Panc1 (cell line): ENCODE measurements around the gene ART1. TPM values are rescaled to one million over a fixed set of nuclear protein-coding genes. Genes with fewer than 3 reads are reported as not detected.
A peak's percentile ranks its signal among the peaks of the same experiment; 100 is the strongest.
"Not testable (repeated sequence)": the region's sequence is repeated elsewhere in the genome, so short reads cannot be mapped to it uniquely, and the experiment has no call there.

ENCODE experiments used
- ATAC-seq: fragments of 200-7000 bp; cut with Tn5 transposase; 2 replicates; pipeline ENCODE4 v1.9.1; 2020; ENCODE audit warnings: mild to moderate bottlenecking, moderate library complexity
- Bru-seq: library from RNA; stranded (reverse); fragments of 400-500 nt; gene quantifications from one replicate; lab custom pipeline; 2021; lab: Mats Ljungman, UMichigan
- BruChase-seq, 2 experiments: library from RNA; stranded (reverse); fragments of 400-500 nt; gene quantifications; one replicate each; lab custom pipeline; 2021; lab: Mats Ljungman, UMichigan
- BruUV-seq: library from RNA; stranded (reverse); fragments of 400-500 nt; replicated peaks from 2 replicates; lab custom pipeline; 2021; lab: Mats Ljungman, UMichigan
- CTCF ChIA-PET: fragments of 300-600 bp; sonication (Branson Sonifier 250); formaldehyde crosslinking; loops from one replicate; lab custom pipeline; 2022; ENCODE audit warnings: antibody characterized with exemption; lab: Charles Lee
- POLR2A ChIA-PET: fragments of 300-600 bp; sonication (Branson Sonifier 250); formaldehyde crosslinking; loops from one replicate; lab custom pipeline; 2022; ENCODE audit warnings: antibody characterized with exemption; lab: Charles Lee
- DNase-seq: peaks from one replicate; pipeline ENCODE4 v3.0.0-alpha.2; 2010; ENCODE audit warnings: low read depth, low spot score
- H3K27ac ChIP-seq: 2 replicates; pipeline ENCODE4 v1.5.1; 2011; ENCODE audit warnings: mild to moderate bottlenecking, low read length, inconsistent platforms
- H3K27me3 ChIP-seq: fragments of 200-500 bp; sonication (Bioruptor generic); 2 replicates; pipeline ENCODE4 v1.6.0; 2014; ENCODE audit warnings: low read length, inconsistent platforms; ENCODE audit not compliant: control insufficient read depth, insufficient read depth
- H3K36me3 ChIP-seq: fragments of 200-500 bp; sonication (Bioruptor generic); 2 replicates; pipeline ENCODE4 v1.5.1; 2014; ENCODE audit warnings: inconsistent platforms, mild to moderate bottlenecking, low read length, moderate library complexity; ENCODE audit not compliant: control insufficient read depth, insufficient read depth
- H3K4me1 ChIP-seq: 2 replicates; pipeline ENCODE4 v1.5.1; 2011; ENCODE audit warnings: inconsistent platforms, mild to moderate bottlenecking, low read length, moderate library complexity; ENCODE audit not compliant: control insufficient read depth, insufficient read depth
- H3K4me3 ChIP-seq, 2 experiments: 2 replicates each; pipeline ENCODE4 v1.5.1; 2011 to 2012; ENCODE audit warnings: low read depth in 2 of 2, low read length in 2 of 2, mild to moderate bottlenecking in 2 of 2, inconsistent platforms in 1 of 2, moderate library complexity in 1 of 2
- H3K9me3 ChIP-seq: fragments of 200-500 bp; sonication (Bioruptor generic); 2 replicates; pipeline ENCODE4 v1.5.1; 2014; ENCODE audit warnings: low read depth, mild to moderate bottlenecking, inconsistent platforms, low read length, moderate library complexity; ENCODE audit not compliant: control insufficient read depth, insufficient read depth
- POLR2AphosphoS5 ChIP-seq: IDR thresholded peaks from 2 replicates; pipeline ENCODE4 v1.6.1; 2012; ENCODE audit warnings: mild to moderate bottlenecking, low read depth, low read length, moderate library complexity
- SIN3A ChIP-seq: IDR thresholded peaks from 2 replicates; pipeline ENCODE4 v1.6.1; 2012; ENCODE audit warnings: low read depth, mild to moderate bottlenecking, low read length, moderate library complexity, borderline replicate concordance; ENCODE audit not compliant: insufficient read depth
- TCF7L2 ChIP-seq: IDR thresholded peaks from 2 replicates; pipeline ENCODE4 v1.6.1; 2011; ENCODE audit warnings: mild to moderate bottlenecking, low read depth, low read length, inconsistent platforms
- in situ Hi-C: cut with HindIII; loops from 2 replicates; pipeline ENCODE4 v1.10.0; 2016; ENCODE audit warnings: low sequenced_read_pairs, low pct_unique_long_range_greater_than_20kb
- intact Hi-C: fragments of 100-400 bp; cut with micrococcal nuclease; formaldehyde crosslinking; loops from one replicate; pipeline ENCODE4 v1.10.0; 2022; ENCODE audit not compliant: unreplicated experiment
- long read RNA-seq: library from polyadenylated mRNA; unstranded; transcript quantifications from one replicate; pipeline ENCODE4 v2.0.0, GENCODE V29; 2021; ENCODE audit not compliant: unreplicated experiment
- polyA plus RNA-seq: library from polyadenylated mRNA; unstranded; fragments of >200 nt; gene quantifications from one replicate; pipeline ENCODE4 v1.2.1, GENCODE V29; 2012; ENCODE audit warnings: missing spikeins; ENCODE audit not compliant: insufficient read length
- total RNA-seq: library from RNA; stranded (reverse); gene quantifications from one replicate; pipeline ENCODE4 v1.2.1, GENCODE V29; 2021; ENCODE audit not compliant: unreplicated experiment
- TF ChIP-seq, protein P1 (sequence below), 2 experiments: IDR thresholded peaks; 2 replicates each; pipeline ENCODE4 v1.6.1; 2011 to 2012; ENCODE audit warnings: low read depth in 2 of 2, control low read depth in 1 of 2, low read length in 1 of 2, mild to moderate bottlenecking in 1 of 2, moderate library complexity in 1 of 2; ENCODE audit not compliant: insufficient read depth in 1 of 2
- TF ChIP-seq, protein P2 (sequence below): fragments of 450-650 bp; IDR thresholded peaks from 2 replicates; pipeline ENCODE4 v1.5.1; 2017; ENCODE audit warnings: mild to moderate bottlenecking

ART1 gene, protein sequence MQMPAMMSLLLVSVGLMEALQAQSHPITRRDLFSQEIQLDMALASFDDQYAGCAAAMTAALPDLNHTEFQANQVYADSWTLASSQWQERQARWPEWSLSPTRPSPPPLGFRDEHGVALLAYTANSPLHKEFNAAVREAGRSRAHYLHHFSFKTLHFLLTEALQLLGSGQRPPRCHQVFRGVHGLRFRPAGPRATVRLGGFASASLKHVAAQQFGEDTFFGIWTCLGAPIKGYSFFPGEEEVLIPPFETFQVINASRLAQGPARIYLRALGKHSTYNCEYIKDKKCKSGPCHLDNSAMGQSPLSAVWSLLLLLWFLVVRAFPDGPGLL
- total RNA-seq = not detected
- 0.17 TPM for polyA plus RNA-seq
- Bru-seq, nascent RNA = percentile 24 among the genes with signal in this experiment
- BruChase-seq, experiment 1, labeled RNA remaining after a 2-hour chase = not detected
- percentile 14 among the genes with signal in this experiment for BruChase-seq, experiment 2, labeled RNA remaining after a 6-hour chase
- long read RNA-seq, partial matches to known transcripts = 1 of 1 reads
- long read RNA-seq, other reads (novel, unspliced or antisense) = 0 of 1 reads

DNA sequence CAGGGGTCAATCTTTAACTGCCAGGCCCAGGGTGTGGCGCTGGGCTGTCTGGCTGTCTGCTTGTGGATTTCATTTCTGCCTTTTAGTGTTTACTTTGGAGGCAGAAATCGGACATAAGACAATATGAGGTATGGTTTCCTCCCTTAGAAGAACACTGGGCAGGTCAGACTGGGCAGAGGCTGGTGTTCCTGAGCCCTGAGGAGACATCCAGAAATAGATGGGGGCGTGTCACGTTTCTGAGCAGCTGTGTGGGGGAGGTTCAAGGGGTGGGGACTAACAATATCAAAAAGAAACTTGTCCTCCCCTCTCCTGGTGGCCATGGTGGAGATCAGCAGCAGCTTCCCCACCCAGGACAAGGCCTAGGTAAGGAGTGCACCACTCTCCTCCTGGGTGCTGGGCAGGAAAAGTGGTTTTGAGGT, at the start of gene ART1:
TSS of gene ART1 (plus strand) at position 312 of the 419 bp plus-strand sequence. CDS start 14,086 bp downstream, outside the sequence.
- no peaks in the 10 kb centered on the region for H3K36me3 ChIP-seq
- POLR2A ChIA-PET = no interaction called here
- CTCF ChIA-PET = no interaction called here
- DNase-seq (no peak), ATAC-seq (no peak)
- TF ChIP-seq SIN3A (no peak), POLR2AphosphoS5 (no peak), TCF7L2 (no peak)
- TF ChIP-seq, protein P1, sequence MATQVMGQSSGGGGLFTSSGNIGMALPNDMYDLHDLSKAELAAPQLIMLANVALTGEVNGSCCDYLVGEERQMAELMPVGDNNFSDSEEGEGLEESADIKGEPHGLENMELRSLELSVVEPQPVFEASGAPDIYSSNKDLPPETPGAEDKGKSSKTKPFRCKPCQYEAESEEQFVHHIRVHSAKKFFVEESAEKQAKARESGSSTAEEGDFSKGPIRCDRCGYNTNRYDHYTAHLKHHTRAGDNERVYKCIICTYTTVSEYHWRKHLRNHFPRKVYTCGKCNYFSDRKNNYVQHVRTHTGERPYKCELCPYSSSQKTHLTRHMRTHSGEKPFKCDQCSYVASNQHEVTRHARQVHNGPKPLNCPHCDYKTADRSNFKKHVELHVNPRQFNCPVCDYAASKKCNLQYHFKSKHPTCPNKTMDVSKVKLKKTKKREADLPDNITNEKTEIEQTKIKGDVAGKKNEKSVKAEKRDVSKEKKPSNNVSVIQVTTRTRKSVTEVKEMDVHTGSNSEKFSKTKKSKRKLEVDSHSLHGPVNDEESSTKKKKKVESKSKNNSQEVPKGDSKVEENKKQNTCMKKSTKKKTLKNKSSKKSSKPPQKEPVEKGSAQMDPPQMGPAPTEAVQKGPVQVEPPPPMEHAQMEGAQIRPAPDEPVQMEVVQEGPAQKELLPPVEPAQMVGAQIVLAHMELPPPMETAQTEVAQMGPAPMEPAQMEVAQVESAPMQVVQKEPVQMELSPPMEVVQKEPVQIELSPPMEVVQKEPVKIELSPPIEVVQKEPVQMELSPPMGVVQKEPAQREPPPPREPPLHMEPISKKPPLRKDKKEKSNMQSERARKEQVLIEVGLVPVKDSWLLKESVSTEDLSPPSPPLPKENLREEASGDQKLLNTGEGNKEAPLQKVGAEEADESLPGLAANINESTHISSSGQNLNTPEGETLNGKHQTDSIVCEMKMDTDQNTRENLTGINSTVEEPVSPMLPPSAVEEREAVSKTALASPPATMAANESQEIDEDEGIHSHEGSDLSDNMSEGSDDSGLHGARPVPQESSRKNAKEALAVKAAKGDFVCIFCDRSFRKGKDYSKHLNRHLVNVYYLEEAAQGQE (IDR thresholded peaks at IDR 0.05; ENCODE audit: insufficient read depth in 1 of 2, low read depth in 2 of 2, low read length in 1 of 2) = no peak
- TF ChIP-seq, protein P2, sequence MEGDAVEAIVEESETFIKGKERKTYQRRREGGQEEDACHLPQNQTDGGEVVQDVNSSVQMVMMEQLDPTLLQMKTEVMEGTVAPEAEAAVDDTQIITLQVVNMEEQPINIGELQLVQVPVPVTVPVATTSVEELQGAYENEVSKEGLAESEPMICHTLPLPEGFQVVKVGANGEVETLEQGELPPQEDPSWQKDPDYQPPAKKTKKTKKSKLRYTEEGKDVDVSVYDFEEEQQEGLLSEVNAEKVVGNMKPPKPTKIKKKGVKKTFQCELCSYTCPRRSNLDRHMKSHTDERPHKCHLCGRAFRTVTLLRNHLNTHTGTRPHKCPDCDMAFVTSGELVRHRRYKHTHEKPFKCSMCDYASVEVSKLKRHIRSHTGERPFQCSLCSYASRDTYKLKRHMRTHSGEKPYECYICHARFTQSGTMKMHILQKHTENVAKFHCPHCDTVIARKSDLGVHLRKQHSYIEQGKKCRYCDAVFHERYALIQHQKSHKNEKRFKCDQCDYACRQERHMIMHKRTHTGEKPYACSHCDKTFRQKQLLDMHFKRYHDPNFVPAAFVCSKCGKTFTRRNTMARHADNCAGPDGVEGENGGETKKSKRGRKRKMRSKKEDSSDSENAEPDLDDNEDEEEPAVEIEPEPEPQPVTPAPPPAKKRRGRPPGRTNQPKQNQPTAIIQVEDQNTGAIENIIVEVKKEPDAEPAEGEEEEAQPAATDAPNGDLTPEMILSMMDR = no peak
- no peaks in the 10 kb centered on the region for H3K9me3 ChIP-seq
- no TSS peak for BruUV-seq
- peaks cover 11% of the 10 kb centered on the region; the same call in 1 of the 2 replicates for H3K4me1 ChIP-seq
- no peak within 1 kb of the TSS for H3K4me3 ChIP-seq
- intact Hi-C loops = no loop called here
- peaks cover 17% of the 10 kb centered on the region for H3K27me3 ChIP-seq
- in situ Hi-C loops = no loop called here
- no peak within 1 kb of the TSS for H3K27ac ChIP-seq

DNA sequence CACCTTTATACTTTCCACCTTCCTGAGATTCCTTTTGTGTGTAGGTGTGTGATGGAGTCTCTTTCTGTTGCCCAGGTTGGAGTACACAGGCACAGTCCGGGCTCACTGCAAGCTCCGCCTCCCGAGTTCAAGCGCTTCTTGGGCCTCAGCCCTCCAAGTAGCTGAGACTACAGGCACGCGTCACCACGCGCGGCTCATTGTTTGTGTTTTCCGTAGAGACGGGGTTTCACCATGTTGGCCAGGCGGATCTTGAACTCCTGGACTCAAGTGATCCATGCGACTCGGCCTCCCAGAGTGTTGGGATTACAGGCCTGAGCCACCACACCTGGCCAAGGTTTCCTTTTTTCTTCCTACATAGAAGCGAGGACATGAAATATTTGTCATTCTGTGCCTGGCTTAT, 47.2 kb upstream of the ART1 start:
- DNase-seq, H3K27ac ChIP-seq, H3K4me3 ChIP-seq, ATAC-seq, H3K36me3 ChIP-seq, H3K4me1 ChIP-seq, CTCF ChIA-PET, BruUV-seq, intact Hi-C loops, in situ Hi-C loops, H3K27me3 ChIP-seq, POLR2A ChIA-PET, H3K9me3 ChIP-seq: not testable (repeated sequence)

DNA sequence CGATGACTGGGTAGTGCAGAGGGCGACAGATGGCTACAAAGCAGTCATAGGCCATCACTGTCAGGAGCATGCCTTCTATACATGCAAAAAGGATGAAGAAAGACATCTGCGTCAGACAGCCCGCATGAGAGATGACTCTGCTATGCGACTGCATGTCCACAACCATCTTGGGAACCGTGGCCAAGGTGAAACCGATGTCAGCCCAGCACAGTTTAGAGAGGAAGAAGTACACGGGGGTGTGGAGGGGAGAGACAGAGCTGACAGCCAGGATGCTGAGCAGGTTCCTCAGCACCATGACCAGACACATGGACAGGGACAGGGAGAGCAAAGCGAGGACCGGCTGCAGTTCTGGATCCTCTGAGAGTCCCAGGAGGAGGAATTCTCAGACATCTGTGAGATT, 44.7 kb upstream of the ART1 start:
- in situ Hi-C loops, BruUV-seq, H3K4me3 ChIP-seq, H3K36me3 ChIP-seq, H3K9me3 ChIP-seq, DNase-seq, H3K4me1 ChIP-seq, POLR2A ChIA-PET, H3K27ac ChIP-seq, H3K27me3 ChIP-seq, intact Hi-C loops, ATAC-seq, CTCF ChIA-PET: not testable (repeated sequence)
